ENCODE data around the gene VPS37B. TPM values are rescaled to one million over a fixed set of nuclear protein-coding genes. Genes with fewer than 3 reads are reported as not detected.

The VPS37B gene
- total and polyA plus RNA-seq, 2 experiments from 2014 or later, result 23.5 to 35.3 TPM

DNA sequence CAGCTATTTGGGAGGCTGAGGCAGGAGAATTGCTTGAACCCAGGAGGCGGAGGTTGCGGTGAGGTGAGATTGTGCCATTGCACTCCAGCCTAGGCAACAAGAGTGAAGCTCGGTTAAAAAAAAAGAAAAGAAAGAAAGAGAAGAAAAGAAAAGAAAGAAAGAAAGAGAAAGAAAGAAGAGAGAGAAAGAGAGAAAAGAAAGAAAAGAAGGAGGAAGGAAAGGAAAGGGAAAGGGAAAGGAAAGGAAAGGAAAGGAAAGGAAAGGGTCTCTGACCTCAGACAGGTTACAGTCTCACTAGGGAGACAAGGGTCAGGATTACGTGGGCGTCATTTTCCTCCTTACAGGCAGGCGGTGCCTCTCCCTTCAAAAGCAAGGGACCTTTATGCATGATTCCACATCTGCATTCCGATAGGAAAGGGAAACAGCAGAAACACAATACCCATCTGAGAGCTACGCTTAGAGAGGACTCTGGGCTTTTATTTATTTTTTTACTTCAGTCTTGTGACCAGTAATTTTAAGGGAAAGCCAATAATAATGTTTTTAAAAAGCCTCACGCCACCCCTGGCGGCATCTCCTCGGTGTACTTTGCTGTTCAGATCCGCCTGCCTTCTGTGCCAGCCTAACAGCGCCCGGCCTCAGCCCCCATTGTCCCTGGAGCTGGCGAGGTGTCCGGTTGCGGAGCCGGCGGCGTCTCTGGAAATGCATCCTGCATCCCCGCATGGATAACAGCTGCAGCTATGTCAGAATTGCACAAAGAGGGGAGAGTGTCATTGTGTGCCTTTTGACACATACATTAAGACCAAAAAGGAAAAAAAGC is 61.6 kb downstream of the VPS37B start:
- Histone ChIP-seq H3K27me3 (no peaks in the 10 kb centered on the region), H3K36me3 (replicated peaks; ENCODE audit: insufficient read depth, low read depth) (no peaks in the 10 kb centered on the region), H3K9me3 (ENCODE audit: low read depth) (no peaks in the 10 kb centered on the region), H3K79me2 (peaks cover 16% of the 10 kb centered on the region), H4K20me1 (ENCODE audit: insufficient read depth, poor library complexity, severe bottlenecking) (no peaks in the 10 kb centered on the region), H3K27ac (peak overlapping the region; percentile 88), H3K9me2 (replicated peaks; ENCODE audit: insufficient read depth) (no peaks in the 10 kb centered on the region), H3K4me2 (peak overlapping the region; percentile 80), H2AFZ (peak overlapping the region; percentile 47), H3K4me1 (ENCODE audit: insufficient read depth) (peaks cover 10% of the 10 kb centered on the region), H3K4me3 (peak overlapping the region; percentile 63)
- TF ChIP-seq, protein P1, sequence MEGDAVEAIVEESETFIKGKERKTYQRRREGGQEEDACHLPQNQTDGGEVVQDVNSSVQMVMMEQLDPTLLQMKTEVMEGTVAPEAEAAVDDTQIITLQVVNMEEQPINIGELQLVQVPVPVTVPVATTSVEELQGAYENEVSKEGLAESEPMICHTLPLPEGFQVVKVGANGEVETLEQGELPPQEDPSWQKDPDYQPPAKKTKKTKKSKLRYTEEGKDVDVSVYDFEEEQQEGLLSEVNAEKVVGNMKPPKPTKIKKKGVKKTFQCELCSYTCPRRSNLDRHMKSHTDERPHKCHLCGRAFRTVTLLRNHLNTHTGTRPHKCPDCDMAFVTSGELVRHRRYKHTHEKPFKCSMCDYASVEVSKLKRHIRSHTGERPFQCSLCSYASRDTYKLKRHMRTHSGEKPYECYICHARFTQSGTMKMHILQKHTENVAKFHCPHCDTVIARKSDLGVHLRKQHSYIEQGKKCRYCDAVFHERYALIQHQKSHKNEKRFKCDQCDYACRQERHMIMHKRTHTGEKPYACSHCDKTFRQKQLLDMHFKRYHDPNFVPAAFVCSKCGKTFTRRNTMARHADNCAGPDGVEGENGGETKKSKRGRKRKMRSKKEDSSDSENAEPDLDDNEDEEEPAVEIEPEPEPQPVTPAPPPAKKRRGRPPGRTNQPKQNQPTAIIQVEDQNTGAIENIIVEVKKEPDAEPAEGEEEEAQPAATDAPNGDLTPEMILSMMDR (IDR thresholded peaks at IDR 0.05; ENCODE audit: poor library complexity), result no peak
- TF ChIP-seq EZH2 (IDR thresholded peaks at IDR 0.05; ENCODE audit: borderline replicate concordance) (no peak), EZH2phosphoT487 (IDR thresholded peaks at IDR 0.05; ENCODE audit: low read depth, severe bottlenecking, unreplicated experiment) (no peak)
- peak; percentile 83 for DNase-seq (ENCODE audit: low spot score)
- WGBS (ENCODE audit: low lambda C conversion rate, missing lambda C conversion rate), result 14% methylated on average over 21 of the region's 21 CpGs

DNA sequence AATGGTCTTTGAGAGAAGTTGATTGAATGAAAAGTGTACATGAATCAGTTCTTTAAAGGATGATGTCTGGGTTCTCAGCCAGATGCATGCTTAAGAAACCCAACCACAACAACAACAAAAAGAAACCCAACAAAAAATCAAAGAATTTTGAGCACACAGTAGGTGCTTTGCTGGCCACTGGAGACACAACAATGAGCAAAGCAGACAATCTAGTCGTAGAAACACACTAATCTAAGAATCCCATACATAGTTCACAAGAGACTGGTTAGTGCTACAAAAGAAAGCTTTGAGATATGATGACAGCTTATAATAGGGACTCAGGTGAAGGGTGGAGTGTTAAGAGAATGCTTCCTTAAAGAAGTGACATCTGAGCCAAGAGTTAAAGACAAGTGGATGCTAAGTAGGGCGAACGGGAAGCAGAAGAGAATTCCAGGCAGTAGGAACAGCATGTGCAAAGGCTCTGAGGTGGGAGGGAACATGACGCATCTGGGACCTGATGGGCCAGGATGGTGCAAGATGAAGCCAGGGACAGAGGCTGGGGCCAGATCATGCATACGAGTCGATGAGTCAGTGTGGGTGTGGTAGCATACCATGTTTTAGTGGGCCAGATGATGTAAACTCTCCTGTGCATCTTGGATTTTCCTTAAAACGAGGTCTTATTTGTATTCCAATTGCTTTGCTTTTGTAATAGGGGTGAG is 65.3 kb downstream of the VPS37B start:
- Histone ChIP-seq H3K9me3 (ENCODE audit: low read depth) (no peaks in the 10 kb centered on the region), H3K27ac (no peak overlapping the region), H3K4me3 (no peak overlapping the region), H3K27me3 (no peaks in the 10 kb centered on the region), H3K4me1 (ENCODE audit: insufficient read depth) (no peaks in the 10 kb centered on the region), H4K20me1 (ENCODE audit: insufficient read depth, poor library complexity, severe bottlenecking) (no peaks in the 10 kb centered on the region), H3K9me2 (replicated peaks; ENCODE audit: insufficient read depth) (no peaks in the 10 kb centered on the region), H2AFZ (no peak overlapping the region), H3K79me2 (no peaks in the 10 kb centered on the region), H3K4me2 (no peak overlapping the region), H3K36me3 (replicated peaks; ENCODE audit: insufficient read depth, low read depth) (no peaks in the 10 kb centered on the region)
- peak; percentile 48 for DNase-seq (ENCODE audit: low spot score)
- TF ChIP-seq EZH2 (IDR thresholded peaks at IDR 0.05; ENCODE audit: borderline replicate concordance) (no peak), EZH2phosphoT487 (IDR thresholded peaks at IDR 0.05; ENCODE audit: low read depth, severe bottlenecking, unreplicated experiment) (no peak)
- TF ChIP-seq, protein P1 (IDR thresholded peaks at IDR 0.05; ENCODE audit: poor library complexity), result no peak
- WGBS (ENCODE audit: low lambda C conversion rate, missing lambda C conversion rate), result 68% methylated on average over 7 of the region's 7 CpGs

DNA sequence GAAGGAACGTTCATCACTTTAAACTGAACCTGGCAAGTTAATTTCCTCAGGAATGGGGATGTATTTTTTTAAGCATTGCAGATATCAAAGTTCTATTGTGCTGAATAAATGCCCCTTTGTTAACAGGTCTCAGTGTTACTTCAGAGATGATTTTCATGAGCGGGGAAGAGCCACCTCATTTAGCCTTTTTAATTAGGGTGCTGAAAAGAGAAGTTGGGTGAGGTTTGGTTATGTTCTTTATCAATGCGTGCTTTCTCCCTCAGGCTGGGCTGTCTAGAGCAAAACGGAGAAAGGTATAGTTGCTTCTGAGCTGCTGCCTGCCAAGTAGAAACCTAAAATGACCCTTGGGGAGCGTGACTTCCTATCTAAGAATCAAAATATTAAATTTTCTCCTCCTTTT is 68.7 kb downstream of the VPS37B start:
- no peaks in the 10 kb centered on the region for H3K9me3 ChIP-seq (ENCODE audit: low read depth)
- H3K79me2 ChIP-seq, result no peaks in the 10 kb centered on the region
- no peak for DNase-seq (ENCODE audit: low spot score)
- no peak overlapping the region for H3K4me3 ChIP-seq
- no peaks in the 10 kb centered on the region for H4K20me1 ChIP-seq (ENCODE audit: insufficient read depth, poor library complexity, severe bottlenecking)
- TF ChIP-seq EZH2phosphoT487 (IDR thresholded peaks at IDR 0.05; ENCODE audit: low read depth, severe bottlenecking, unreplicated experiment) (no peak), EZH2 (IDR thresholded peaks at IDR 0.05; ENCODE audit: borderline replicate concordance) (no peak)
- TF ChIP-seq, protein P1 (IDR thresholded peaks at IDR 0.05; ENCODE audit: poor library complexity), result no peak
- peak overlapping the region; percentile 81 for H3K4me2 ChIP-seq
- H3K4me1 ChIP-seq (ENCODE audit: insufficient read depth), result no peaks in the 10 kb centered on the region
- no peak overlapping the region for H2AFZ ChIP-seq
- no peaks in the 10 kb centered on the region for H3K27me3 ChIP-seq
- no peaks in the 10 kb centered on the region for H3K36me3 ChIP-seq (replicated peaks; ENCODE audit: insufficient read depth, low read depth)
- H3K9me2 ChIP-seq (replicated peaks; ENCODE audit: insufficient read depth), result no peaks in the 10 kb centered on the region
- WGBS (ENCODE audit: low lambda C conversion rate, missing lambda C conversion rate), result 40% methylated on average over 5 of the region's 5 CpGs
- H3K27ac ChIP-seq, result no peak overlapping the region

All from hepatocyte (in vitro differentiated cells).